Inflammatory macrophage treated with lipopolysaccharide for 1 hour (primary cell): Measurements from ENCODE around the gene KIR3DL1.
"Not testable (repeated sequence)": the region's sequence is repeated elsewhere in the genome, so short reads cannot be mapped to it uniquely, and the experiment has no call there.

Experiments used
- DNase-seq, 2 donors: peaks; one replicate each; pipeline ENCODE4 v3.0.0-alpha.2; 2020 to 2022

KIR3DL1 gene

DNA sequence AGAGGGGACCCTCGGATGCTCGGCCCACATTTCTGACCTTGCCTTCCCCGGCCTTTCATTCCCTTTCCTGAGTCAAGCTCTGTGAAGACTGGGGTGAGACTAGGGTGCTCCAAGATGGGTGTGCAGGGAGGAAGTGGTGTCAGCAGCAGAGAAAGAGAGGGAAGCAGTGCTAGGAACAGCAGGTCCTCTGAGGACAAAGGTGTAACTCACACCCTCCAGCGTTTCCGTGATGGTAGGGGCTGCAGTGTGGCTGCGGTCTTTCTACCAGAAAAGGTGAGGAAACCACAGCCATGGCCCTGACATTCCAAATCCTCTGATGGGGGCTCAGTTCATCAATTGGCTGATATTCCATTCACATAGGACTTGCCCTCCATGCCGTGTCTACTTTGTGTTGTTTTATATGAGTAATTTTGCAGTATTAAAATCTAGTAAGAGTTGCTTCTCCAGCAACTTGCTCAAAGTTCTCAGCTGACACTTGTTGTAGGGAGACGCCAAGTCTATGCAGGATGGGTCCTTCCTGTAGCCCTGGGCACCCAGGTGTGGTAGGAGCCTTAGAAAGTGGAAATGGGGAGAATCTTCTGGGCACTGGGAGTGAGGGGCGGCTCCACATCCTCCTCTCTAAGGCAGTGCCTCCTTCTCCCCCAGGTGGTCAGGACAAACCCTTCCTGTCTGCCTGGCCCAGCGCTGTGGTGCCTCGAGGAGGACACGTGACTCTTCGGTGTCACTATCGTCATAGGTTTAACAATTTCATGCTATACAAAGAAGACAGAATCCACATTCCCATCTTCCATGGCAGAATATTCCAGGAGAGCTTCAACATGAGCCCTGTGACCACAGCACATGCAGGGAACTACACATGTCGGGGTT, 1.6 kb downstream of the KIR3DL1 start:
- no peak for DNase-seq

DNA sequence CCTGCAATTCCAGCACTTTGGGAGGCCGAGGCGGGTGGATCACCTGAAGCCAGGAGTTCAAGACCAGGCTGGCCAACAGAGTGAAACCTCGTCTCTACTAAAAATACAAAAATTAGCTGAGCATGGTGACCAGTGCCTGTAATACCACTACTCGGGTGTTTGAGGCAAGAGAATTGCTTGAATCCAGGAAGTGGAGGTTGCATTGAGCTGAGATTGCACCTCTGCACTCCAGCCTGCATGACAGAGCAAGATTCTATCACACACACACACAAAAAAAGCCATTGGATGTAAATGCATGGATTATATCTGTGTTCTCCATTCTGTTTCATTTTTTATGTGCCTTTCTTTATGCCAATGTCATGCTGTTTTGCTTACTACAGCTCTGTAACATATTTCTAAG, 8.1 kb downstream of the KIR3DL1 start:
- peak in 1 of 2 donors; percentile 30 for DNase-seq

DNA sequence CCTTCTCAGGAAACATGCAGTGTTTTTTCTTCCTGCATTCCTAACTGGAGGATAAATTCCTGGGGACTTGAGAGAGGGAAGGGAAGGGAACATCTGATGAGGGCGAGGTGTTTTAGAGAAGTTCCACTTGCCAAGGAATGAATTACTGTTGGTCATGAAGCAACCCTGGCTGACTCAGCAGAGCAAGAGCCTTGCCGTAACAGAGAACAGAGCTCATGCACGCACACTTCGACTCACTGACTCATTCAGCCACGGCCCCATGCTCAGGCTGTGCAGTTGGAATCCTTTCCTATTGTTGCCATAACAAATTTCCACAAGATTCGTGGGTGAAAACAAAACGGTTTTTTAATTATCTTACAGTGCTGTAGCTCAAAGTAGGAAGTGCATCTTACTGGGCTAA, 9.1 kb downstream of the KIR3DL1 start:
- DNase-seq, result not testable (repeated sequence)

DNA sequence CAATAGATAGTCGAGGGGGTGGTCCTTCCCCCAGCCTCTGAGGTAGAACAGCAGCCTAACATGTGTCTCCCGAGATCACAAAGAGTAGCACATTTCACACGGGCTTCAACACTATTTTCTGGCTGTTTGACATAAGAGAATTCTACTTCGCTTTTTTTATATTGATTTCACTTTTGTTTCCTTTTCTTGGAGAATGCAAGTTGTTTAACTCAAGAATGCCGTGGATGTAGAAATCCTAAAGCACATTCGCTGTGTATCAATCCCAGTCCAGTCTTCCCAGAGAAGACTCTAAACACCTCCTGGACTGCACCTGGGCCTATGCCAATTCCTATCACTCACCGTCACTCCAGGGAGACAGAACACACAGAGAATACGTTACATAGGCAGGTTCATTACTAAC, 11.8 kb downstream of the KIR3DL1 start:
- peak; percentile 26 to 47 for DNase-seq

DNA sequence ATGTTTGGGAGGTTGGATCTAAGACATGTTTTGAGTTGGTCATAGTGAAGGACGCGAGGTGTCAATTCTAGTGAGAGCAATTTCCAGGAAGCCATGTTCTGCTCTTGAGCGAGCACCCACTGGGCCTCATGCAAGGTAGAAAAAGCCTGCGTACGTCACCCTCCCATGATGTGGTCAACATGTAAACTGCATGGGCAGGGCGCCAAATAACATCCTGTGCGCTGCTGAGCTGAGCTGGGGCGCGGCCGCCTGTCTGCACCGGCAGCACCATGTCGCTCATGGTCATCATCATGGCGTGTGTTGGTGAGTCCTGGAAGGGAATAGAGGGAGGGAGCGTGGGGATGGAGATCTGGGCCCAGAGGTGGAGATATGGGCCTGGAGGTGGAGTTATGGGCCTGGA, 16.2 kb downstream of the KIR3DL1 start, which contains the start of gene KIR2DS4:
Gene KIR2DS4, plus strand, starts transcription at position 181 of the 400 bp plus-strand sequence.
- not testable (repeated sequence) for DNase-seq

DNA sequence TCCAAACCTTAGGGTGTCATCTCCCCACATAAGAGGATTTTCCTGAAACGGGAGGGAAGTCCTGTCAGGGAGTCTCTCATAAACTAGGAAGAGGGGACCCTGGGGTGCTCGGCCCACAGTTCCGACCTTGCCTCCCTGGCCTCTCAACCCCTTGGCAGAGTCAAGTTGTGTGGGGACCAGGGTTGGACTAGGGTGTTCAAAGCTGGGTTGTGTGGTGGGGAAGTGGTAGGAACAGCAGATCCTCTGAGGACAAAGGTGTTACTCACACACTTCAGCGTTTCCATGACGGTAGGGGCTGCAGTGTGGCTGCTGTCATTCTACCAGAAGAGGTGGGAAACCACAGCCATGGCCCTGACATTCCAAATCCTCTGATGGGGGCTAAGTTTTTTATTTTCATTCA, 18.9 kb downstream of the KIR3DL1 start:
- not testable (repeated sequence) for DNase-seq

DNA sequence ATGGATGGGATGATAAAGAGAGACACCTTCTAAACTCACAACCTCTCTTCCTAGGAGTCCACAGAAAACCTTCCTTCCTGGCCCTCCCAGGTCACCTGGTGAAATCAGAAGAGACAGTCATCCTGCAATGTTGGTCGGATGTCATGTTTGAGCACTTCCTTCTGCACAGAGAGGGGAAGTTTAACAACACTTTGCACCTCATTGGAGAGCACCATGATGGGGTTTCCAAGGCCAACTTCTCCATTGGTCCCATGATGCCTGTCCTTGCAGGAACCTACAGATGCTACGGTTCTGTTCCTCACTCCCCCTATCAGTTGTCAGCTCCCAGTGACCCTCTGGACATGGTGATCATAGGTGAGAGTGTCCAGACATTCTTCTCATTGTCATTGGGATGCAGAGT, 21.3 kb downstream of the KIR3DL1 start:
- peak; percentile 71 to 82 for DNase-seq

DNA sequence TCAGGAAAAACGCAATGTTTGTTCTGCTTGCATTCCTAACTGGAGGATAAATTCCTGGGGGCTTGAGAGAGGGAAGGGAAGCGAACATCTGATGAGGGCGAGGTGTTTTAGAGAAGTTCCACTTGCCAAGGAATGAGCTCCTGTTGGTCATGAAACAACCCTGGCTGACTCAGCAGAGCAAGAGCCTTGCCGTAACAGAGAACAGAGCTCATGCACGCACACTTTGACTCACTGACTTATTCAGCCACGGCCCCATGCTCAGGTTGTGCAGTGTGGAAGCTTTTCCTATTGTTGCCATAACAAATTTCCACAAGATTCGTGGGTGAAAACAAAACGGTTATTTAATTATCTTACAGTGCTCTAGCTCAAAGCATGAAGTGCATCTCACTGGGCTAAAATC, 26.9 kb downstream of the KIR3DL1 start:
- DNase-seq, result not testable (repeated sequence)

DNA sequence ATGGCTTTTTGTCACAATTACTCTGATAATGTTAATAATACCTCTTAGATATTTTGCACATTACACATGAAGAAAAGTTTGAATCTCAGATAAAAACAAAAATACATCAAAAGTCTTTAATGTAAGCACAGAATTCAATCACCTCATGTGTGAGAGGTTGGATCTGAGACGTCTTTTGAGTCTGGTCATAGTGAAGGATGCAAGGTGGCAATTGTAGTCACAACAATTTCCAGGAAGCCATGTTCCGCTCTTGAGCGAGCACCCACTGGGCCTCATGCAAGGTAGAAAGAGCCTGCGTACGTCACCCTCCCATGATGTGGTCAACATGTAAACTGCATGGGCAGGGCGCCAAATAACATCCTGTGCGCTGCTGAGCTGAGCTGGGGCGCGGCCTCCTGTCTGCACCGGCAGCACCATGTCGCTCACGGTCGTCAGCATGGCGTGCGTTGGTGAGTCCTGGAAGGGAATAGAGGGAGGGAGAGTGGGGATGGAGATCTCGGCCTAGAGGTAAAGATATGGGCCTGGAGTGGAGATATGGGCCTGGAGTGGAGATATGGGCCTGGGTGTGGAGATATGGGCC, 33.9 kb downstream of the KIR3DL1 start, which contains the start of gene KIR3DL2:
Gene KIR3DL2, plus strand, starts transcription at position 383 of the 580 bp plus-strand sequence. Its CDS starts 33 bp downstream, at position 416.
- DNase-seq, result not testable (repeated sequence)

DNA sequence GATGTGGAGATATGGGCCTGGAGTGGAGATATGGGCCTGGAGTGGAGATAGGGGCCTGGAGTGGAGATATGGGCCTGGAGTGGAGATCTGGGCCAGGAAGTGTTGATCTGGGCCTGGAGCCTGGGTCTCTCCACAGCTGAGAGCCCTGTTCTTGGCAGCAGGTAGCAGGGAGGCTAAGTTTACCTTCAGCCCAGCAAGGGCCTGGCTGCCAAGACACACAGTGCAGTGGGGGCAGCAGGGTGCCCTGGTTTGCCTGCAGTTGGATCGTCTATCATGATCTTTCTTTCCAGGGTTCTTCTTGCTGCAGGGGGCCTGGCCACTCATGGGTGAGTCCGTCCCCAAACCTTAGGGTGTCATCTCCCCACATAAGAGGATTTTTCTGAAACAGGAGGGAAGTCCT, 34.7 kb downstream of the KIR3DL1 start:
- no peak for DNase-seq

DNA sequence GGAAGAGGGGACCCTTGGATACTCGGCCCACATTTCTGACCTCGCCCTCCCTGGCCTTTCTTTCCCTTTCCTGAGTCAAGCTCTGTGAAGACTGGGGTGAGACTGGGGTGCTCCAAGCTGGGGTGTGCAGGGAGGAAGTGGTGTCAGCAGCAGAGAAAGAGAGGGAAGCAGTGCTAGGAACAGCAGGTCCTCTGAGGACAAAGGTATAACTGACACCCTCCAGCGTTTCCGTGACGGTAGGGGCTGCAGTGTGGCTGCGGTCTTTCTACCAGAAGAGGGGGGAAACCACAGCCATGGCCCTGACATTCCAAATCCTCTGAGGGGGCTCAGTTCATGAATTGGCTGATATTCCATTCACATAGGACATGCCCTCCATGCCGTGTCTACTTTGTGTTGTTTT, 35.1 kb downstream of the KIR3DL1 start:
- DNase-seq, result no peak

DNA sequence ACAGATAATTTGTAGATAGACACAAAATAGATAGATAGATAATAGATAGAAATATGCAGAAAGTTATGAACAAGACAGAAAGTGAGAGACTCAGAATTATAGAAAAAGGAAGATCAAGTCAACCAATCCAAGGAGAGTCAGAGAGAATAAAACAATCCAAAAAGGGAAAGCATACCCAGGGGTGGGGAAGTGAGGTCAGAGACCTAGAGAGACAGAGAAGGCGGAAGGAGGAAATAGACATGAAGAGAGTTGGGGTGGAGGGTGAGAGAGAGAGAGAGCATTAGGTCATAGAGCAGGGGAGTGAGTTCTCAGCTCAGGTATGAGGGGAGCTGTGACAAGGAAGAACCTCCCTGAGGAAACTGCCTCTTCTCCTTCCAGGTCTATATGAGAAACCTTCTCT, 39.0 kb downstream of the KIR3DL1 start:
- peak; percentile 18 to 27 for DNase-seq

DNA sequence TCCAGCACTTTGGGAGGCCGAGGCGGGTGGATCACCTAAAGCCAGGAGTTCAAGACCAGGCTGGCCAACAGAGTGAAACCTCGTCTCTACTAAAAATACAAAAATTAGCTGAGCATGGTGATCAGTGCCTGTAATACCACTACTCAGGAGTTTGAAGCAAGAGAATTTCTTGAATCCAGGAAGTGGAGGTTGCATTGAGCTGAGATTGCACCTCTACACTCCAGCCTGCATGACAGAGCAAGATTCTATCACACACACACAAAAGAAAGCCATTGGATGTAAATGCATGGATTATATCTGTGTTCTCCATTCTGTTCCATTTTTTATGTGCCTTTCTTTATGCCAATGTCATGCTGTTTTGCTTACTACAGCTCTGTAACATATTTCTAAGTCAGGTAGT, 42.2 kb downstream of the KIR3DL1 start:
- not testable (repeated sequence) for DNase-seq

DNA sequence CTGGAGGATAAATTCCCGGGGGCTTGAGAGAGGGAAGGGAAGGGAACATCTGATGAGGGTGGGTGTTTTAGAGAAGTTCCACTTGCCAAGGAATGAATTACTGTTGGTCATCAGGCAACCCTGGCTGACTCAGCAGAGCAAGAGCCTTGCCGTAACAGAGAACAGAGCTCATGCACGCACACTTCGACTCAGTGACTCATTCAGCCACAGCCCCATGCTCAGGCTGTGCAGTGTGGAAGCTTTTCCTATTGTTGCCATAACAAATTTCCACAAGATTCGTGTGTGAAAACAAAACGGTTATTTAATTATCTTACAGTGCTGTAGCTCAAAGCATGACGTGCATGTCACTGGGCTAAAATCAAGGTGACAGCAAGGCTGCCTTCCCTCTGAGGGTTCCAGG, 43.2 kb downstream of the KIR3DL1 start:
- DNase-seq, result peak; percentile 55 to 58

DNA sequence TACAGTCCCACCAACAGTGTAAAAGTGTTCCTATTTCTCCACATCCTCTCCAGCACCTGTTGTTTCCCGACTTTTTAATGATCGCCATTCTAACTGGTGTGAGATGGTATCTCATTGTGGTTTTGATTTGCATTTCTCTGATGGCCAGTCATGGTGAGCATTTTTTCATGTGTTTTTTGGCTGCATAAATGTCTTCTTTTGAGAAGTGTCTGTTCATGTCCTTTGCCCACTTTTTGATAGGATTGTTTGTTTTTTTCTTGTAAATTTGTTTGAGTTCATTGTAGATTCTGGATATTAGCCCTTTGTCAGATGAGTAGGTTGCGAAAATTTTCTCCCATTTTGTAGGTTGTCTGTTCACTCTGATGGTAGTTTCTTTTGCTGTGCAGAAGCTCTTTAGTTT, 47.2 kb downstream of the KIR3DL1 start:
- DNase-seq, result not testable (repeated sequence)

DNA sequence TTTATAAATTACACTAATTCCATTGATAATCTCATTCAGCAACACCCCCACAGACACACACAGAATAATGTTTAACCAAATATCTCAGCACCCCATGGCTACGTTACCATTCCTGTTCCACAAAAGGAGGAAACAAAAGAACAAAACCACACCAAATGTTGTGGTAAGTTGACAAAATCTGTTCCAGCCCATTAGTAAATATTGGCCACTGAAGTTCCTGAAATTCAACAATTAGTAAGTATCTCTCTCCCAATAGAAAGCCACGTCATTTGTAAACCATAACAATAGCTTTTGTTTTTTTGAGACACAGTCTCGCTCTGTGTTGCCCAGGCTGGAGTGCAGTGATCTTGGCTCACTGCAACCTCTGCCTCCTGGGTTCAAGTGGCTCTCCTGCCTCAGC, 55.4 kb downstream of the KIR3DL1 start:
- DNase-seq, result peak; percentile 48 to 64

DNA sequence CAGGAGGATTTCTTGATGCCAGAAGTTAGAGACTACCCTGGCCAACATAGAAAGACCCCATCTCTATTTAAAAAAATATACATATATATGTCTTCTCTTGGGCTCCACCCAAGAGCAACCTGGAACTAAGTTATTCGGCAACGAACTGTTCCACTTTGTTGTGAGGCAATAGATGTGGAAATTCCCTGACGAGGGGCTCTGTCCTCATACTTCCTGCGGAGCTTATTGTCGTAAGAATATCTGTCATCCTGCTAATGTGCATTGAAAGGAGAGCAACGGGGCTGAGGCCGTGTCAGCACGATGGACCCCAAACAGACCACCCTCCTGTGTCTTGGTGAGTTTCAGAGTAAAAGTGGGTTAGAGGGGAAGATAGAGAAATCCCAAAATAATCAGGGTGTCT, 57.7 kb downstream of the KIR3DL1 start, which contains the start of gene FCAR:
Gene FCAR, plus strand, starts transcription at position 246 of the 400 bp plus-strand sequence. Its CDS starts 55 bp downstream, at position 301.
- DNase-seq, result peak; percentile 90 to 98

DNA sequence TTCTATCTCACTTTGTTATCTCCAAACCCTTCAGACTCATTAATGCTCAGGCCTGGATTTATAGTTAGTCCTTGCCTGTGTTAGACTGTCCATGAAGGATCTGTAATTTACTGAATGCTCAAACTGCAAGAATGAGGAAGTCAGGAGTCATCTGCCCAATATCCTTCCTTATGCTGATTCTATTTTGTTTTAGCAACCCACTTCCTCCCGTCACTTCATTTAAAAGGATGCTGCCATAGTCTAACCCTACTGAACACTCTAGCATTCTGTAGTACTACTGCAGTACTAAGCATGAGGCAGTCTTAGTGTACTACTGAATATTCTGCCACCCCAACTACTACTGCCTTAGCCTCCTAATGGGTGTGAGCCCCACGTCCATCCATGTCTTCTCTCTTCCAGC, 59.2 kb downstream of the KIR3DL1 start:
- peak; percentile 68 to 73 for DNase-seq

DNA sequence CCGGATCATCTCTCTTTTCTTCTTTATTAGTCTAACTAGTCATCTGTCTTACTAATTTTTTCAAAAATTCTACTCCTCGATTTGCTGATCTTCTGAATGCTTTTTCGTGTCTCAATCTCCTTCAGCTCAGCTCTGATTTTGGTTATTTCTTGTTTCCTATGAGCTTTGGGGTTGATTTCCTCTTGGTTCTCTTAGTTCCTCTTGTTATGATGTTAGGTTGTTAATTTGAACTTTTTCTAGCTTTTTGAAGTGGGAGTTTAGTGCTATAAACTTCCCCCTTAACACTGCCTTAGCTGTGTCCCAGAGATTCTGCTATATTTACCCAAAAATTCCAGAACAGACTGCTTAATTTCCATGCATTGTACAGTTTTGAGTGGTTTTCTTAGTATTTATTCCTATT, 61.2 kb downstream of the KIR3DL1 start:
- peak; percentile 61 to 77 for DNase-seq
